Kidney (tissue), 14 donors: ENCODE results near the gene NAV3. TPM values are rescaled to one million over a fixed set of nuclear protein-coding genes. Genes with fewer than 3 reads are reported as not detected.

Source experiments
- DNase-seq, 5 donors: peaks; one replicate each; pipeline ENCODE4 v3.0.0-alpha.2; 2013 to 2020
- FAIRE-seq: peaks from 2 replicates; lab custom pipeline; 2012; peaks lifted over from hg19 to GRCh38; lab: Jason Lieb, UNC
- H3K27ac ChIP-seq, 2 donors: one replicate each; pipeline ENCODE4 v1.7.0; 2013; ENCODE audit warnings: low read depth in 2 of 2, low read length in 2 of 2, inconsistent platforms in 1 of 2
- H3K27me3 ChIP-seq: one replicate; pipeline ENCODE4 v1.7.1; 2013; ENCODE audit warnings: low read length, inconsistent platforms; ENCODE audit not compliant: control insufficient read depth, insufficient read depth
- H3K36me3 ChIP-seq, 3 donors: one replicate each; pipeline versions ENCODE4 v1.7.0 to v1.7.1; 2013; ENCODE audit warnings: low read length in 3 of 3, control low read depth in 1 of 3, inconsistent platforms in 1 of 3; ENCODE audit not compliant: insufficient read depth in 3 of 3, control insufficient read depth in 2 of 3
- H3K4me1 ChIP-seq, 3 donors: one replicate each; pipeline versions ENCODE4 v1.7.0 to v1.7.1; 2013; ENCODE audit warnings: low read length in 3 of 3, inconsistent platforms in 1 of 3, low read depth in 1 of 3; ENCODE audit not compliant: control insufficient read depth in 2 of 3, insufficient read depth in 2 of 3
- H3K4me3 ChIP-seq, 3 donors: one replicate each; pipeline versions ENCODE4 v1.7.0 to v1.8.1; 2013; ENCODE audit warnings: low read length in 3 of 3, control low read depth in 1 of 3, inconsistent platforms in 1 of 3
- H3K9ac ChIP-seq, 3 donors: one replicate each; pipeline versions ENCODE4 v1.7.0 to v1.7.1; 2013; ENCODE audit warnings: low read length in 3 of 3, control low read depth in 1 of 3, inconsistent platforms in 1 of 3
- H3K9me3 ChIP-seq, 3 donors: one replicate each; pipeline versions ENCODE4 v1.7.0 to v1.7.1; 2013; ENCODE audit warnings: low read length in 3 of 3, control low read depth in 1 of 3, inconsistent platforms in 1 of 3; ENCODE audit not compliant: control insufficient read depth in 2 of 3, insufficient read depth in 1 of 3
- intact Hi-C: fragments of 100-400 bp; cut with DNase I; formaldehyde crosslinking; loops from one replicate; pipeline ENCODE4 v1.11.1; 2022
- polyA plus RNA-seq: library from polyadenylated mRNA; stranded (reverse); fragments of 350-450 nt; fragmentation: Illumina TruSeq; extraction: RNeasy Lipid Tissue Mini Kit (QIAGEN cat#74804); gene quantifications from one replicate; pipeline ENCODE4 v1.2.3, GENCODE V29; 2014; ENCODE audit warnings: low read depth, low replicate concordance; ENCODE audit not compliant: insufficient read depth
- total RNA-seq: library from RNA; stranded (reverse); fragmentation: NEBNext Ultra II Directional; extraction: Animal tissue kit (Norgen Biotek cat#: 25700); gene quantifications from one replicate; pipeline ENCODE4 v1.2.1, GENCODE V29; 2021
- TF ChIP-seq, protein P1 (sequence below): IDR thresholded peaks from 3 replicates; pipeline ENCODE4 v1.5.1; 2012; ENCODE audit warnings: mild to moderate bottlenecking, moderate library complexity, borderline replicate concordance; ENCODE audit not compliant: insufficient read depth; ENCODE audit errors: extremely low read depth
- donor health status: control.
- donor health status: control.
- donor health status: control.
- donor health status: control.
- donor health status: control.
- donor health status: DM: yes; HTN: yes; CAD: no.
- donor health status: Normal renal cell carcinoma (clear cell type).

Gene NAV3
- total and polyA plus RNA-seq, 2 donors from 2014 or later = 0.34 to 4.5 TPM

DNA sequence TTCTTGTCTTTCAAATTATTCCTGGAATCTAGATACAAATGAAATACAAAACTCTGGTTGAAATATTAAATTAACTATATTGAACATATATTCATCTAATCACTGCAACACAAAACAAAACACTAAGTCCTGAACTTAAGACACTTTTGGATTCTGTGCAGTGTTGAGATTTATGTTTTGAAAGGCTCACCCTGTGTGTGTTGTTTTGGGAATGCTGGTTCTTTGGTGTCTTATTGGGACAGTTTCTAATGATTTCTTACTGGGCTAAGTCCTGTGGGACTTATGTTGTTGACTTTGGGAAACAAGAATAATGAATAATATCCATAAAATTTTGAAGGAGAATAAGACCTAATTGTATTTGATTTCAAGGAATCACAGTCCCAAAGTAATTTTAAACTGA, 153.2 kb downstream of the NAV3 start:
- Histone ChIP-seq H3K4me3 (no peak overlapping the region), H3K9me3 (no peaks in the 10 kb centered on the region), H3K27me3 (no peaks in the 10 kb centered on the region), H3K36me3 (no peaks in the 10 kb centered on the region), H3K9ac (no peak overlapping the region), H3K27ac (no peak overlapping the region), H3K4me1 (no peaks in the 10 kb centered on the region)
- intact Hi-C loops = no loop called here
- FAIRE-seq = no peak
- DNase-seq = peak in 1 of 5 donors; percentile 27
- TF ChIP-seq, protein P1, sequence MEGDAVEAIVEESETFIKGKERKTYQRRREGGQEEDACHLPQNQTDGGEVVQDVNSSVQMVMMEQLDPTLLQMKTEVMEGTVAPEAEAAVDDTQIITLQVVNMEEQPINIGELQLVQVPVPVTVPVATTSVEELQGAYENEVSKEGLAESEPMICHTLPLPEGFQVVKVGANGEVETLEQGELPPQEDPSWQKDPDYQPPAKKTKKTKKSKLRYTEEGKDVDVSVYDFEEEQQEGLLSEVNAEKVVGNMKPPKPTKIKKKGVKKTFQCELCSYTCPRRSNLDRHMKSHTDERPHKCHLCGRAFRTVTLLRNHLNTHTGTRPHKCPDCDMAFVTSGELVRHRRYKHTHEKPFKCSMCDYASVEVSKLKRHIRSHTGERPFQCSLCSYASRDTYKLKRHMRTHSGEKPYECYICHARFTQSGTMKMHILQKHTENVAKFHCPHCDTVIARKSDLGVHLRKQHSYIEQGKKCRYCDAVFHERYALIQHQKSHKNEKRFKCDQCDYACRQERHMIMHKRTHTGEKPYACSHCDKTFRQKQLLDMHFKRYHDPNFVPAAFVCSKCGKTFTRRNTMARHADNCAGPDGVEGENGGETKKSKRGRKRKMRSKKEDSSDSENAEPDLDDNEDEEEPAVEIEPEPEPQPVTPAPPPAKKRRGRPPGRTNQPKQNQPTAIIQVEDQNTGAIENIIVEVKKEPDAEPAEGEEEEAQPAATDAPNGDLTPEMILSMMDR = no peak

DNA sequence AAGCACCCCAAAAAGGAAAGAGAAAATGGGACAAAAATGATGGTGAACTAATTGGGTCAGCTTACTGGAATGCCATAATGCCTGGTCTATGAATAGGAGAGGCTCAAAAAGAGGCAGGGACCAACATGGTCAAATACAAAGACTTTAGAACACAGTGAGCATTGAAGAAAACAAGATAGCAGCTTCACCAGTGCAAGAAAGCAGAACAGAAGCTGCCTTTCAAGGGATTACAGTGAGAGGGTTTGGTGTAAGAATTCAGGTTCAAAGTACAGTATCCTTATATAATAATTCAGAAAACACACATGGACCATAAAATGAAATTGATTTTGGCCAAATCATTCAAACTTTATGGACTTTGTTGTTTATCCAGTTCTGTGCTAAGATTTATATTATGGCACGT, 162.1 kb downstream of the NAV3 start:
- Histone ChIP-seq H3K9me3 (no peaks in the 10 kb centered on the region), H3K9ac (no peak overlapping the region), H3K36me3 (no peaks in the 10 kb centered on the region), H3K4me1 (no peaks in the 10 kb centered on the region), H3K27me3 (no peaks in the 10 kb centered on the region), H3K27ac (no peak overlapping the region), H3K4me3 (no peak overlapping the region)
- no peak for DNase-seq
- no peak for FAIRE-seq
- TF ChIP-seq, protein P1 = no peak
- intact Hi-C loops = no loop called here

DNA sequence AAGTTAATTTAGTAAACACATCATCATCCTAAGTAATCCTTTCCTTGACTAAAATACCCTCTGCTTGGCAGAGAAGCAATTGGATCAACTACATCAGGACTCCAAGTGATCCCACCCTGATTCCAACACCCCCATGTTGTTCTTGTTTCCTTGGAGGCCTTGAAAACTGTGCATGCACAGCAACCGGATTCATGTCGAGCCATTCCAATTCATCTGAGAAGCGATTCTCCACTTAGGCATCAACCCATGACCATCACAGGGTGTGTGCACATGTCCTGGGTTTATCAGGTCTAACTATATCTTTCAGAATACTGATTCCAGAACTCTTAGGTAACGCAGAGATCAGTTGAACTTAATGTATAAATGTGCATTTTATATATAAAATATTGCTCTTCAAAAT, 163.0 kb downstream of the NAV3 start:
- FAIRE-seq (no peak), DNase-seq (no peak)
- Histone ChIP-seq H3K36me3 (no peaks in the 10 kb centered on the region), H3K4me1 (no peaks in the 10 kb centered on the region), H3K4me3 (no peak overlapping the region), H3K9ac (no peak overlapping the region), H3K27me3 (no peaks in the 10 kb centered on the region), H3K27ac (no peak overlapping the region), H3K9me3 (no peaks in the 10 kb centered on the region)
- intact Hi-C loops = no loop called here
- TF ChIP-seq, protein P1 = no peak

DNA sequence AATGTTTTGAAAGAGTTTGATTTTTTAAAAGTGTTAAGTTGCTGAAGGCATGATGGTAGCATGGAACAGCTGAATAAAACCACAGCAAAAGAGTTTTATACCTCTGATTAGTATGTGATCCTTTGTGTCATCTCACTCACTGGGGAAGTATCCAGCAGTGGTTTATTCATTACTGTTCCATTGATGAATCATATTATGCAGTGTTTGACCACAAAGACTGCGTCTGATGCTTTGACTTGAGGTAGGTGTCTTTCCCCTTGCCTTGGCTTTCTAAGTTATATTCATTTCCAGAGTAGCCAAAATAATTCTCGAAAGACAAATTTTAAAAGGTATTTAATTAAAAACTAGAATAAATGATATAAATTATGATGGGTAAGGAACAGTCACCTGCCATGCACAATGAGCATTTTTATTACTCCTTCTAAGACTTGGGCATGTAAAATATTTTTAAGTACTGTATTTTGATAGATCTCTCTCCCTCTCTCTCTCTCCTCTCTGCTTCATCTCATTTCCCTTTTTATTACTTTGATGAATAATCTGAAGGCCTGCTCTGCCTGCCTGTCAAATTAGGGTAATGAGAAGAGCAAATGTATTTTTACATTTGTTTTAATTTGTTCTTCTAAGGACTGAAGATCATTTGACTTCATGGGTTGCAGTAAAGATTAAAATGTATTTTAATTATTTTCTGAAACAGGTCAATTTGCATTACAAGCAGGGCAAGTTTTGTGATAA, 164.9 kb downstream of the NAV3 start:
- FAIRE-seq (no peak), DNase-seq (no peak)
- Histone ChIP-seq H3K9ac (no peak overlapping the region), H3K27ac (no peak overlapping the region), H3K4me1 (no peaks in the 10 kb centered on the region), H3K36me3 (no peaks in the 10 kb centered on the region), H3K9me3 (no peaks in the 10 kb centered on the region), H3K27me3 (no peaks in the 10 kb centered on the region), H3K4me3 (no peak overlapping the region)
- intact Hi-C loops = no loop called here
- TF ChIP-seq, protein P1 = no peak
